Measurements from ENCODE around the gene TAF4B.
"Not testable (repeated sequence)": the region's sequence is repeated elsewhere in the genome, so short reads cannot be mapped to it uniquely, and the experiment has no call there.

The TAF4B gene

DNA sequence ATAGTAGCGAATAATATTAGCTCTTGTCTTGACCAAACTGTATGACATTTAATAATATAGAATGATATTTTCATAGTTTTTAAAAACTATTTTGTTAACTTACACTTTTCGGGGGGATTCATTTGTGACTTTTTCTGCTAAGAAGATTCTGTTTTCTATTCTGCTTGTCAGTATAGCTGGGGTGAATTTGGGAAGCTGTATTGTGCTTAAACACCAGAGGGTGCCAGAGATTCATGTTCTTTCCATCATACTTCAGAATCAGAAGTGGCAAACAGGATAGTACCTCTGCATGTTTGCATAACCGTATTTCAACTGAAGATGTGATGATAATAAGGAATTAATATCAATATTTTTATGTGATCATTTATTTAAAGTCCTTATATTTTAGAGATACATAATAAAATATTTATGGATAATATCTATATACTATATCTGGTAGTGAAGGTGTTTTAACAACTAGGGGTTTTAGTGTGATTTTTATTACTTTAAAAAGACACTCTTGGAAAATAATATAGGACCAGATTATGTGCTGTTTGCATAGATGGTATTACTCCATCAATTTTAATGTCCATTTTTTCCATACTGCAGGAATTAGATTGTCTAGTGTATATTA lies 81.0 kb downstream of the TAF4B start:
- no peak for DNase-seq

- no peak for DNase-seq
Measured at GRCh38 chr18:26309281-26309680, 83.0 kb downstream of the TAF4B start.

DNA sequence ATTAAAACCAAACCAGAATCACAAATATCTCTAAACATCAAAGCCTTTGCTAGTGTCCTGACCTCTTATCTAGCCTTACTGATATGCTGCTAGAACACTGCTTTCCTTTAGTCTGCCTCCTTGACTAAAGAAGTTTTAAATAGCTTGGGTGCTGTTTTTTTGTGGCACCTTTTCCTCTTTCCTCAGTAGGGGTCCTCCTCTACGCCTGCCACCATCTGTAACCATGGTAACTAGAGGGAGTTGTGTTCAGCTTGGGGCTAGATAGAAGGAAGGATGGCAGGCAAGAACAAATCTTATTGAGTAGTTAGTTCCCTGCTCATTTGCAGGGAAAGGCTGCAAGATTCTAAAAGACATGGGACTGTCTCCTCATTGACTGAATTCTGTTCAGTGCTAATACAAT lies 86.0 kb downstream of the TAF4B start:
- no peak for DNase-seq

GRCh38 chr18:26317398-26317797 lies 91.2 kb downstream of the TAF4B start:
- DNase-seq, result no peak

DNA sequence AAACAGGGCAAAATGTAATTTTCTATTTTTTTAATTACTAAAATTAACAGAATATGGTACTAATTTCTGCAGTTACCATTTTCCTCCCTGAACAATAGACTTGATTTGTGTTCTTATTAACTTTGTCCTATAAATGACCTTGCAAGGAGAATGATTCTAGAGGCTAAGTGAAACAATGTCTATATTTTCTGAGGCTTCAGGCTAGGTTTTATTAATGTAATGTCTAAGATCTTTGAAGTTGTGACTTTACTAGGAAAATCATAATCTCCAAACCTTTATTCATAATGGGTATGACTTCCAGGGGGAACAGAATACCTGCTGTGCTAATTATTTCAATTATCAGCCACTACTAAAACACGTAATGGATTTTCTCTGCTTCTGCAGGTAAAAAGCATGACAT lies 94.4 kb downstream of the TAF4B start:
- DNase-seq, result no peak

DNA sequence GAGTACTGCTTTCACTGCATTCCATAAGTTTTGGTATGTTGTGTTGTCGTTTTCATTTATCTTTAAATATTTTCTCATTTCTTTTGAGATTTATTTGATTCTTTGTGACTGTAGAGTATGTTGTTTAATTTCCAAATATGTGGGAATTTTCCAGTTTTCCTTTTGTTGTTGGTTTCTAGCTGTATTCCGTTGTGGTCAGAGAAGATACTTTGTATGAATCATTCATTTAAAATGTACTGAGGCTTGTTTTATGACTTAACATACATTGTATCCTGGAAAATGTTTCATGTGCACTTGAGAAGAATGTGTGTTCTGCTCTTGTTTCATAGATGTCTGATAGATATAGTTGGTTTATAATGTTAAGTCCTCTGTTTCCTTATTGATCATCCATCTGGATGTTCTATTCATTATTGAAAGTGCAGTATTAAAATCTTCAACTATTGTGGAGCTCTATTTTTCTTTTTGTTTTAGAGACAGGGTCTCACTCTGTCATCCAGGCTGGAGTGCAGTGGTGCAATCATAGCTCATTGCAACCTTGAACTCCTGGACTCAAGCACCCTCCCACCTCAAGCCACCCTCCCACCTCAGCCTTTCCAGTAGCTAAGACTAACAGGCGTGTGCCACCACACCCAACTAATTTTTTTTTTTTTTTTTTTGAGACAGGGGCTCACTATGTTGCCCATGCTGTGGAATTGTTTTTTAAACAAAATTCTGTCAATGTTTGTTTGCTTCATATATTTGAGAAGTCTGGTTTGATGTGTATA lies 96.8 kb downstream of the TAF4B start:
- no peak for DNase-seq

GRCh38 chr18:26325771-26326170 lies 99.5 kb downstream of the TAF4B start:
- DNase-seq, result no peak

- DNase-seq, result no peak
Measured at GRCh38 chr18:26327062-26327461, 100.8 kb downstream of the TAF4B start.

DNA sequence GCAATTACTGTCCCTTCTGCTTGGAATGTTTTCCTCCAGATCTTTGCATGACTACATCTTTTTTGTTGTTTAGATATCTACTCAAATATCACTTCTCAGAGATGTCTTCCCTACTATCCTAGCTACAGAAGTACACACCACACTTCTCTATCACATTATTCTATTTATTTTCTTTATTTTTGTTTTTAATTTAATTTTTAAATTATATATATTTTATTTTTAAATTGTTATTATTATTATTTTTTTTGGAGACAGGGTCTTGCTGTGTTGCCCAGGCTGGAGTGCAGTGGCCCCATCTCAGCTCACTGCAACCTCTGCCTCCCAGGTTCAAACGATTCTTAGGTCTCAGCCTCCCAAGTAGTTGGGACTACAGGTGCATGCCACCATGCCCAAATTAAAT lies 106.7 kb downstream of the TAF4B start:
- DNase-seq, result no peak

DNA sequence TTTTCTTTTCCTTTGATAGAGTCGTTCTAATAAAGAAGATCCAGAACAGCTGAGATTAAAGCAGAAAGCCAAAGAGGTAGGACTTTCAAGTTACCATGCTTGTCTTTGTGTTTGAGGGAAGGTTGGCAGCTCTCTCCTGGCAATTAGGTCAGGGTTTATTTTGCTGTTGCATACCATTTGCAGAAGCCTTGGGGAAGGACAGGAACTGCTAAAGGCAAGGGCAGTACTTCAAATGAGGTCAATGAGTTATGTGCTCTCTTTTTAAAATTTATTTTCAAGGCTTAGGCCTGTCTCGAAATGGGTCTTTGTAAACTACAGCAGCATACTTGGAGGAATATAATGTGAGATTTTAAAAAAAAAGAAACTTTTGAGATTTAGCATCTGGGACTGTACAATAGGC lies 108.9 kb downstream of the TAF4B start:
- no peak for DNase-seq

DNA sequence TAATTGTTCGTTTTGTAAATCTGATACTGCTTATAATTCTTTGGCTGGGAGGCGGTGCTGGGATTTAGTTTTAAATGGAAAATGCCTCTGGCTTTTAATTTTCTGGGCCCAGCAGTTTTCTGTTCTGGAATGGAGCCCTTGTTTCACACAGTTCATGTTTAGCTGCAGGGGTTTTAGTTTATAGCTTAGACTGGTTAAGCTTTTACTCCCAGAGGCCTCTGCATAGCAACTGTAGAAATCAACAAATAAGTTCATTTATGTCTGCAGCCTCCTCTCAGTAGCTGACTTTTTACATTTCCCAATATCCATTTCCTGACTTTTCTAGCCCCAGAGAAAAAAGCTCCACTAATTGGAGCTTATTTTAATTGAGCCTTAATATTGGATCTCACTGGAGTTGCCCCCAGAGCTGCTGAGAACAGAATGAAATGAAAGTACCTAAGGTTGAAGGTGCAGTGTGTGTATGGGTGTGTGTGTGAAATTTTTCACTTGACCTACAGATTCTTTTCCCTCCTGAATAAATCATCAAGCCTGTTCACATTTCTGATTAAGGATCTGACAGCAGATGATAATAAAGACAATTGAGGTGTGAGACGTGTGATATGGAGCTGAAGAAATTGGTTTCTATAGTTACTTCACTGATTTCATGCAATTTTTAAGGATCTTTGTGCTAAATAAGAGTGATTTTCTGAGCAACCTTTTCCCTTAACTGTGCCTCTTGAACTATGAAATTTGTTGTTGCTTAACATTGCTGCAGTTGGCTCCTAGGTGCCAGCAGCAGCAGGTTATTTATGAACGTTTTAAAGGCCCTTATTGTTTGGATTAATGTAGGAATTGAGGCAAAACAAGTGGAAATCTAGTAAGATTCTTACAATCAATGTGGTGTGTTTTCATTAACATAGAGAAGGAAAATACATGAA lies 109.6 kb downstream of the TAF4B start:
- no peak for DNase-seq

GRCh38 chr18:26336572-26336971 lies 110.3 kb downstream of the TAF4B start:
- no peak for DNase-seq

- DNase-seq, result no peak
Measured at GRCh38 chr18:26342646-26343045, 116.4 kb downstream of the TAF4B start.

DNA sequence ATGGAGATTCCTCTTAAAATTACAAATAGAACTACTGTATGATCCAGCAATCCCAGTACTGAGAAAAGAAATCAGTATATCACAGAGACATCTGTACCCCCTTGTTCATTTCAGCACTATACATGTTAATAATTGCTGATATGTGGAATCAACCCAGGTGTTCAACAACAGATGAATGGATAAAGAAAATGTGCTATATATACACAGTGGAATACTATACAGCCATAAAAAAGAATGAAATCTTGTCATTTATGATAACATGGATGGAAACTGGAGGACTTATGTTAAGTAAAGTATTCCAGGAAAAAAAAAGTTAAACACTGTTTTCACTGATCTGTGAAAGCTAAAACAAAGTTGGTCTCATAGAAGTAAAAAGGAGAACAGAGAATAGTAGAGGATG lies 124.7 kb downstream of the TAF4B start:
- DNase-seq, result no peak

DNA sequence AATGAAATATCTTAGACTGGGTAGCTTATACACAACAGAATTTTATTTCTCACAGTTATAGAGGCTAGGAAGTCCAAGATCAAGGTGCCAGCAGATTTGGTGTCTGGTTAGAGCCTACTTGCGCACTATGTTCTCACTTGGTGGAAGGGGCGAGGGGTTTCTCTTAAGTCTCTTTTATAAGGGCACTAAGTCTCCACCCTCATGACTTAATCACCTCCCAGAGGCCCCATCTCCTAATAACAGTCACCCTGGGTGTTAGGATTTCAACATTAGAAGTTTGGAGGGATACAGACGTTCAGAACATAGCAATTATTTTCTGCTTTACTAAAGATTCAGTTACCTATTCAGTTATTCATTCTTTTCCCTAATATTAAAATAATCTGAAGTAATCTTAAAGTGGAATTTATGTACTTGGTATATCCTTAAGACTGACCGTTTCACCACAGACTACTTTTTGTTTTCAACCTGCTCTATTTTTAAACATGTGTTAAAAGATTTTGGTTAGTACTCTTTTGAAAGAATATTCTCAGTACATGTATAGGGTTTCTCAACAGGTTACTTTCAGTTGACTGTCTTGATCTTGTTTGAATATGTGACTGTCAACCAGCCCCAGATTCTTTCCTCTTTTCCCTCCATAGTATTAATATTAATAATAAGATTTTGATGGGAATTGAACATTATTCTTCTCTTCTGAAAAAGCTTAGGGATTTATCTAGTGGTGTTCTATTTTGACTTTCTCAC lies 130.0 kb downstream of the TAF4B start:
- no peak for DNase-seq

GRCh38 chr18:26357960-26358359 lies 131.7 kb downstream of the TAF4B start:
- DNase-seq, result no peak

DNA sequence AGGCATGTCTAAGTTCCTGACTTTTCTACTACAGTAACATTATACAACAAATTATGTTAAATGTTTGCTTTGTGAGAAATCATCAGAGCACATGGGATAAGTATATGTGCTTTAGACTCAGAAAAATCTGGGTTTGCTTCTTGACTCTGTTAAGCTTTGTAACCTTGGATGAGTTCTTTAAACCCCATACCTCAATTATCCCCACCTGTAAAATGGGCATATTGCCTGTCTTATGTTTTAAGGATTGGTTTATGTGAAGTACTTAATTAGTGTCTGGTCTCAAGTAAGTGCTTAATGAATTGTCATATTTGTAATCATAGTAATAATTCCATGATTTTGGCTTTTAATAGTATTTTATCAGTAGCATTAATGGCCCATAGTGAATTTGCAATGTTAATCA lies 135.8 kb downstream of the TAF4B start:
- DNase-seq, result no peak

GRCh38 chr18:26367425-26367824 lies 141.2 kb downstream of the TAF4B start:
- no peak for DNase-seq

DNA sequence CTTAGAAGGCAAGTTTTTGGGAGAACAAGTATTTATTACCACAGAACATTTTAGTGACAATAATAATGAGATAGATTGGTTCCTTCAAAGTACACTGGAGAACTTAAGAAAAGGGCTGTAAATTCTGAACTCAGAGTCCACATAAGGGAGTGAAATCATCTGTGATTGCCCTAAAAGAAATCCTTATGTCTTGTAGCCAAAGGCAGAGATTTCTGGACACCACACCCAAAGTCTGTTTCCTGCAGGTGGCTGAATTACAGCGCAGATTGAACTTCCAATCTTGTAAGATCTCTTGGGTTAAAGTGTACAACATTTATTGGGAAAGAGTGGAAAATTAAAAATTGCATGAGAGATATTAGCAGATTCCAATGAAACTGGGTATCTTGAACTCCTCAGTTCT lies 143.8 kb downstream of the TAF4B start:
- no peak for DNase-seq

GRCh38 chr18:26376105-26376504 lies 149.9 kb downstream of the TAF4B start:
- no peak for DNase-seq

- DNase-seq, result no peak
Measured at GRCh38 chr18:26378701-26379100, 152.5 kb downstream of the TAF4B start.

GRCh38 chr18:26381555-26381954 lies 155.3 kb downstream of the TAF4B start:
- DNase-seq, result not testable (repeated sequence)

All from activated T-cell treated with anti-CD3 and anti-CD28 coated beads, Interleukin-2, amount 50 U/mL, for 1 hour (primary cell).